ENCODE results near the gene SGMS1.

- TF ChIP-seq TAF1 (IDR thresholded peaks at IDR 0.05; ENCODE audit: borderline replicate concordance, low read depth, low read length) (no peak), POLR2AphosphoS5 (IDR thresholded peaks at IDR 0.05; ENCODE audit: low read depth, low read length) (no peak), ELF1 (IDR thresholded peaks at IDR 0.05) (no peak), EZH2phosphoT487 (IDR thresholded peaks at IDR 0.05; ENCODE audit: borderline replicate concordance, low read depth) (no peak), RAD21 (IDR thresholded peaks at IDR 0.05; ENCODE audit: low read length) (no peak), MAX (IDR thresholded peaks at IDR 0.05; ENCODE audit: low read depth) (no peak), RCOR1 (IDR thresholded peaks at IDR 0.05; ENCODE audit: low read length) (no peak), NFIC (IDR thresholded peaks at IDR 0.05; ENCODE audit: borderline replicate concordance) (no peak), USF2 (IDR thresholded peaks at IDR 0.05; ENCODE audit: borderline replicate concordance, low read depth, low read length) (no peak), JUND (IDR thresholded peaks at IDR 0.05) (no peak), YY1 (IDR thresholded peaks at IDR 0.05; ENCODE audit: low read depth) (no peak)
- TF ChIP-seq, protein P1, sequence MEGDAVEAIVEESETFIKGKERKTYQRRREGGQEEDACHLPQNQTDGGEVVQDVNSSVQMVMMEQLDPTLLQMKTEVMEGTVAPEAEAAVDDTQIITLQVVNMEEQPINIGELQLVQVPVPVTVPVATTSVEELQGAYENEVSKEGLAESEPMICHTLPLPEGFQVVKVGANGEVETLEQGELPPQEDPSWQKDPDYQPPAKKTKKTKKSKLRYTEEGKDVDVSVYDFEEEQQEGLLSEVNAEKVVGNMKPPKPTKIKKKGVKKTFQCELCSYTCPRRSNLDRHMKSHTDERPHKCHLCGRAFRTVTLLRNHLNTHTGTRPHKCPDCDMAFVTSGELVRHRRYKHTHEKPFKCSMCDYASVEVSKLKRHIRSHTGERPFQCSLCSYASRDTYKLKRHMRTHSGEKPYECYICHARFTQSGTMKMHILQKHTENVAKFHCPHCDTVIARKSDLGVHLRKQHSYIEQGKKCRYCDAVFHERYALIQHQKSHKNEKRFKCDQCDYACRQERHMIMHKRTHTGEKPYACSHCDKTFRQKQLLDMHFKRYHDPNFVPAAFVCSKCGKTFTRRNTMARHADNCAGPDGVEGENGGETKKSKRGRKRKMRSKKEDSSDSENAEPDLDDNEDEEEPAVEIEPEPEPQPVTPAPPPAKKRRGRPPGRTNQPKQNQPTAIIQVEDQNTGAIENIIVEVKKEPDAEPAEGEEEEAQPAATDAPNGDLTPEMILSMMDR (IDR thresholded peaks at IDR 0.05): no peak
These were observed 48.8 kb downstream of the SGMS1 start for GRCh38 chr10:50574931-50575330.
